ENCODE data around the gene RBM7. TPM values are rescaled to one million over a fixed set of nuclear protein-coding genes. Genes with fewer than 3 reads are reported as not detected.

The RBM7 gene
- total and polyA plus RNA-seq, 2 of the 8 experiments (the other 6 are each of a cell fraction or from before 2014, with no cell fraction given): 18.0 to 45.7 TPM

GRCh38 chr11:114386545-114386944 is 13.9 kb upstream of the RBM7 start:
- DNase-seq (ENCODE audit: low read depth in 1 of 2, low spot score in 2 of 2): no peak
- Histone ChIP-seq H3K18ac (ENCODE audit: extremely low read depth, low read length) (no peak overlapping the region), H4K8ac (ENCODE audit: extremely low read depth, insufficient read depth, low read length) (no peak overlapping the region), H3K4me3 (ENCODE audit: extremely low read depth in 1 of 4, insufficient read depth in 2 of 4, low read depth in 3 of 4, low read length in 4 of 4) (no peak overlapping the region), H2AK5ac (ENCODE audit: low read depth, low read length) (no peak overlapping the region), H4K5ac (ENCODE audit: insufficient read length, low read depth, low read length) (no peak overlapping the region), H2BK120ac (replicated peaks; ENCODE audit: low read depth, low read length) (no peak overlapping the region), H3K4me1 (replicated peaks in 1 of 4; ENCODE audit: control insufficient read depth in 3 of 4, insufficient read depth in 4 of 4, low read length in 3 of 4) (no peaks in the 10 kb centered on the region), H2AFZ (ENCODE audit: low read length) (no peak overlapping the region), H3K9ac (replicated peaks in 1 of 4; ENCODE audit: extremely low read depth in 1 of 4, low read depth in 3 of 4, low read length in 3 of 4) (no peak overlapping the region), H2BK20ac (ENCODE audit: low read length) (no peak overlapping the region), H3K79me2 (ENCODE audit: control insufficient read depth in 1 of 2, insufficient read depth in 2 of 2, low read length in 2 of 2) (no peaks in the 10 kb centered on the region), H3K56ac (replicated peaks; ENCODE audit: insufficient read length, low read depth, low read length) (no peak overlapping the region), H3K4me2 (ENCODE audit: insufficient read depth in 1 of 2, low read depth in 2 of 2, low read length in 2 of 2) (no peak overlapping the region), H2BK12ac (ENCODE audit: low read depth, low read length) (no peak overlapping the region), H3K36me3 (ENCODE audit: control insufficient read depth in 2 of 4, insufficient read depth in 4 of 4, low read length in 3 of 4) (no peaks in the 10 kb centered on the region), H3K4ac (replicated peaks; ENCODE audit: insufficient read length, low read depth, low read length) (no peak overlapping the region), H3K27me3 (replicated peaks in 1 of 4; ENCODE audit: control insufficient read depth in 3 of 4, extremely low read depth in 1 of 4, insufficient read depth in 3 of 4, low read length in 3 of 4) (no peaks in the 10 kb centered on the region), H3K14ac (ENCODE audit: insufficient read length) (no peak overlapping the region), H3K79me1 (ENCODE audit: low read depth, low read length) (no peaks in the 10 kb centered on the region), H3K23me2 (ENCODE audit: low read depth, low read length) (no peaks in the 10 kb centered on the region), H3K23ac (ENCODE audit: insufficient read length) (no peak overlapping the region), H2BK5ac (ENCODE audit: low read depth, low read length) (no peak overlapping the region), H4K91ac (replicated peaks; ENCODE audit: insufficient read length, low read length) (no peak overlapping the region), H2BK15ac (ENCODE audit: low read length) (no peak overlapping the region), H3K9me3 (ENCODE audit: insufficient read depth in 2 of 2, low read depth in 1 of 2, low read length in 1 of 2) (no peaks in the 10 kb centered on the region), H4K20me1 (replicated peaks in 1 of 2; ENCODE audit: control insufficient read depth in 1 of 2, insufficient read depth in 2 of 2, low read length in 2 of 2) (no peaks in the 10 kb centered on the region), H3K27ac (ENCODE audit: low read depth, low read length) (no peak overlapping the region)
- ChIA-PET POLR2A (ENCODE audit: partially characterized antibody) (no interaction called here), CTCF (ENCODE audit: partially characterized antibody) (interaction anchor here (1.0 to 3.8 kb wide), 5 partner anchors 8 to 38 kb away, joined by 3 to 14 read pairs (median 4); no protein-coding TSS in a partner anchor)
- no peak for FAIRE-seq
- WGBS, 2 experiments (ENCODE audit: extremely low coverage in 1 of 2, insufficient coverage in 1 of 2, insufficient read length in 1 of 2, insufficient replicate concordance in 2 of 2, low coverage in 1 of 2, low lambda C conversion rate in 2 of 2, missing lambda C conversion rate in 1 of 2): 94% methylated on average over 1 of the region's 1 CpG; no CpG with 5 or more reads in 1 of the 2 experiments
- TF ChIP-seq ZNF274 (IDR thresholded peaks at IDR 0.05; ENCODE audit: borderline replicate concordance, extremely low read depth, low read length) (no peak), CTBP2 (IDR thresholded peaks at IDR 0.05; ENCODE audit: borderline replicate concordance, insufficient read depth, insufficient read length, low read length) (no peak)
